EH (cell line): Measurements from ENCODE around the gene CFAP100.

Source experiments
- DNase-seq: peaks from one replicate; pipeline ENCODE4 v3.0.0-alpha.2; 2015; ENCODE audit warnings: low read depth

The CFAP100 gene

GRCh38 chr3:126406389-126407296 lies 11.9 kb downstream of the CFAP100 start:
- no peak for DNase-seq

GRCh38 chr3:126407412-126408044 lies 12.8 kb downstream of the CFAP100 start:
- DNase-seq: no peak

- no peak for DNase-seq
Measured at GRCh38 chr3:126408099-126408498, 13.4 kb downstream of the CFAP100 start.

- DNase-seq: no peak
Measured at GRCh38 chr3:126412841-126413692, 18.4 kb downstream of the CFAP100 start.

- no peak for DNase-seq
Measured at GRCh38 chr3:126413693-126414080, 19.0 kb downstream of the CFAP100 start.

GRCh38 chr3:126414406-126414805 lies 19.7 kb downstream of the CFAP100 start:
- no peak for DNase-seq

GRCh38 chr3:126414961-126415660 lies 20.4 kb downstream of the CFAP100 start:
- no peak for DNase-seq

GRCh38 chr3:126415661-126416591 lies 21.2 kb downstream of the CFAP100 start:
- DNase-seq: no peak

- no peak for DNase-seq
Measured at GRCh38 chr3:126416943-126417342, 22.2 kb downstream of the CFAP100 start.

GRCh38 chr3:126417515-126417914 lies 22.8 kb downstream of the CFAP100 start:
- no peak for DNase-seq

GRCh38 chr3:126417981-126418530 lies 23.3 kb downstream of the CFAP100 start:
- no peak for DNase-seq

GRCh38 chr3:126418661-126419131 lies 24.0 kb downstream of the CFAP100 start:
- no peak for DNase-seq

- no peak for DNase-seq
Measured at GRCh38 chr3:126419151-126419703, 24.5 kb downstream of the CFAP100 start.

- DNase-seq: peak; percentile 3
Measured at GRCh38 chr3:126419886-126420786, 25.4 kb downstream of the CFAP100 start.

- DNase-seq: no peak
Measured at GRCh38 chr3:126421573-126422119, 26.9 kb downstream of the CFAP100 start.

GRCh38 chr3:126422121-126422520 lies 27.4 kb downstream of the CFAP100 start:
- no peak for DNase-seq

- DNase-seq: no peak
Measured at GRCh38 chr3:126422571-126423091, 27.9 kb downstream of the CFAP100 start.
